T-helper 2 cell (primary cell): ENCODE results near the gene CST3.
"Not testable (repeated sequence)": the region's sequence is repeated elsewhere in the genome, so short reads cannot be mapped to it uniquely, and the experiment has no call there.

ENCODE experiments used
- DNase-seq, 5 experiments: peaks; one replicate each; pipeline versions ENCODE4 v3.0.0 to v3.0.0-alpha.2; 2012 to 2022
- total RNA-seq, 2 donors: gene quantifications; one replicate each; lab custom pipeline; 2026; lab: John Stamatoyannopoulos, UW

Gene CST3
- 0 to 1.5 reads per million in 2 donors for total RNA-seq

DNA sequence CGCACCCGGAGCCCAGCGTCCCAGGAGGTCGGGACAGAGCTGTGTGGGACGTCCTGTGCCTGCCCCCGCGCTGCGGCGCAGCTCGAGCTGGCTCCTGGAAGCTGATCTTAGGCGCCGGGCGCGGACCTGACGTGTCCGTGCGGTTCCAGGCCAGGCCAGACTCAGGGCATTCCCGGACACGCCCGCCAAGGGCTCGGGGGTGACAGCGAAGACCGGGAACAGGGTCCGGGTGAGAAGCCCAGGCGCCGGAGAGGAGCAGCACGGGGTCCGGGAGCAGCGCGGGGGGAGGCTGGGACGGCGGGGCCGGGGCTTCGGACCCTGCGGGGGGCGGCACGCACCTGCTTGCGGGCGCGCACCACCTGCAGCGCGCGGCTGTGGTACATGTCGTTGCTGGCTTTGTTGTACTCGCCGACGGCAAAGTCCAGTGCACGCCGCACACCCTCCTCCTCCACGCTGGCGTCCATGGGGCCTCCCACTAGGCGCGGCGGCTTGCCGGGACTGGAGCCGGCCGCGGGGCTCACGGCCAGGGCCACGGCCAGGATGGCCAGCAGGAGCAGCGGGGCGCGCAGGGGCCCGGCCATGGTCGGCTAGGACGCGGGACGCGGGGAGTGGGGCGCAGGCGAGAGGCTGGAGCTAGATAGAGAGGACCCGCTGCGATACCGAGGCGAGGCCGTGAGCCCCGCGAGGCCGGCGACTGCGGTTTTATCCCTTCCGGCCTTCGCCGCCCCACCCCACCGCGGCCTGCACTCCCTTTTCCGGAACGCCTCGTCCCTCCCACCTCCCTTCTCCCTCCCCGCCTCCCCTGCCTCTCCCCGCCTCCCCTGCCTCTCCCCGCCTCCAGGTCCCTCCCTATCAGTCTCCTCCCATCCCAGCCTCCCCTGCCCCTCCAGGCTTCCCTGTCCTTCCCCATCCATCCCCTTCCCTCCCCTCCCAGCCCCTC is at the start of gene CST3:
Gene CST3 (minus strand): TSS at position 674 of the 940 bp plus-strand sequence. CDS start 93 bp downstream, at position 581.
- no peak for DNase-seq

GRCh38 chr20:23686046-23686750 is 48.4 kb upstream of the CST3 start:
- DNase-seq: no peak

DNA sequence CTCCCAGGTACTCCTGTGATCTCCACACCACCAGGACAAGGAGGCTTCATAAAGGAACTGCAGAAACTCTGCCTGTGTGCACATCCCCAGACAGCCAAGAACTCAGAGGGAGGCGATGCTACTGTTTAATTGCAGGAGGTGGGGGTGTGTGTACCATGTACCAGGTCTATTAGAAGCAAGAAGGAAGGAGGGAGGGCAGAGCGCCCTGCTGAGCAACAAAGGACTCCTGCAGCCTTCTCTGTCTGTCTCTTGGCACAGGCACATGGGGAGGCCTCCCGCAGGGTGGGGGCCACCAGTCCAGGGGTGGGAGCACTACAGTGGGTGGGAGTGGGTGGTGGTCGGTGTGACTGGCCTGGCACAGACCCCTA is 47.8 kb upstream of the CST3 start:
- not testable (repeated sequence) for DNase-seq

DNA sequence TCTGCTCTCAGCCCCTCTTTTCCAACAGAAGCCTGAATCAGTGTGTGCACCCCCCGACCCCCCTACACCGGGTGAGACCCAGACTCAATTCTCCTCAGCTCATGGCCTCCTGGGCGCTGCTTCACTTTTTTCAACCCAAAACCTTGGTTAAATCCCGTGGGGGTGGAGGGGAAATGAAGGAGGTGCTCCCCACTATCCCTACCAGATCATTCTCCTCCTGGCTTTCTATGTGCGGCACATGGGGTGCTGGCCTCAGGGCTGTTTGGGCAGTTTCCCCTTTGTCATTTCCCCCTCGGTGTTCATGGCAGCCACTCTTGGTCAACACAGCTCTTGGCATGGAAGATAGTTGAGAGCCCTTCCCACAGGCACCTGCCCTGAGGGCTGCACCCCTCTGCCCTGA is 46.5 kb upstream of the CST3 start:
- DNase-seq: no peak

GRCh38 chr20:23683807-23684206 is 46.1 kb upstream of the CST3 start:
- DNase-seq: no peak

DNA sequence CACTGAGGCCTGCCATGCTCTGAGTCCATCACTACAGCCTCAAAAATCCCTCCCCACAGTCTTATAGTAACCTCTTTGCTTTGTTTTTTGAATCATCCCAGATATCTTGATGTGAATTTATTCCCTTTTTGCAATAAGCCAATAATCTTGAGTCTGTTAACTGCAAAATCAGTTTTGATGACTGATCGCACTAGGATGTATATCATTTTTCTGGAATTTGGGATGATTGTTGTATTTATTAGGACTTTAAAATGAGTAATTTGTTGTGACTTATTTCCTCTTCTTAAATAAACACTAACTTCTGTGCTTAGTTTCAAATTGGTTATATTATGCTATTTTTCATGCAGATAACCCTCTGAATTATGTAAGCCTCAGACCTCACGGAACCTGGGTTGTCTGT is 45.5 kb upstream of the CST3 start:
- DNase-seq: no peak

DNA sequence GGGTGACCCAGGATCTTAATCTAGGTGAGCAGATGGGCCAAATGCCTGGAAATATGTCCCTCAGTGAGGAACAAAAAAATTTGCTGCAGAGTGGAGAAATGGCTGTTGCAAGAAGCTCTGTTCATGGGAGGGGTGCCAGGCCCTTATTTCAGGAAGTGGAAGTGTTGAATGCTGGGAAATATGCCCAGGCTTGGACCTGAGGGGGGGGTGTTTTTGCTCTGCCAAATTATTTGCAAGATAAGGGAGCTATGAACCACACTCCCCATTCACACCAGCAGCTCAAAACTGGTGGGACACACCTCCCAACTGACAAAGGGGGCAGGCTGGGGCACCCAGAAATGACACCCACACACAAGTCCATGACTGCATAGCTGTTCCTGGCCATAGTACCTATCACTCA is 42.4 kb upstream of the CST3 start:
- no peak for DNase-seq

- no peak for DNase-seq
Observed at GRCh38 chr20:23679133-23680092, 41.7 kb upstream of the CST3 start.

DNA sequence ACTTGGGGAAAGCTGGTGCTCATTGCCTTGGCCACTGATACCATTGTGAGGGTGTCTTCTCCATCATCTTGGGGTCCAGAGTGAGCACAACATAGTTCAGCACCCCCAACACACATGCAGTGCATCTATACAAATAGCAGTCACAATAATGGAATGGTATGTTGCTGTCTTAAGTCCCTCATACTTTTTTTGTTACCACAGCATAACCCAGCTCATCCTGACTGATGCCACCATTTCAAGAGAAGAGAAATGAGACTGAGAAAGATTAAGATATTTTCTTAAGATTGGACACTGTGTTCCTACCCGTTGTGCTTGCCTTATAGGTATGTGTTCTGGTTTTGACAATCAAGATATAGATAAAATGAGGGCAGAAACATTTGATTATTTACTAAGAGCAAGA is 35.5 kb upstream of the CST3 start:
- no peak for DNase-seq

- no peak for DNase-seq
Observed at GRCh38 chr20:23672158-23672557, 34.4 kb upstream of the CST3 start.

DNA sequence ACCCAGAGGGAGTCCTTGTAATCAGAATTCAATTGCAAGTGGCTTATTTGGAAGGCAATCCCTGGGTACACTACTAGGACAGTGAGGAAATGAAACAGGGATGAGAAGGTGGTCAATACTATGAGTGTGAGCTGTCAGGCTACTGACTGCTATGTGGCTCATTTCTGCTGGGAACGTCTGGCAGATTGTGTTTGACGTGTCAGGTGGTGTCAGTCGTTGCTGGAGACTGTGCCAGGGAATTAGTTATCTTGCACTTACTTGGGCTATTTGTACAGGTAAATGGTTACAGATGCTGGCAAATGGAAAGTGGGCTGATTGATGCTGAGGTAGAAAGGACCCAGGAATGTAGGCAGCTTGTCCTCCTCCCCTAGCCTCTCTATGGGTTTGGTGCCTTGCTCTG is 33.7 kb upstream of the CST3 start:
- no peak for DNase-seq

GRCh38 chr20:23670361-23670760 is 32.6 kb upstream of the CST3 start:
- DNase-seq: no peak

DNA sequence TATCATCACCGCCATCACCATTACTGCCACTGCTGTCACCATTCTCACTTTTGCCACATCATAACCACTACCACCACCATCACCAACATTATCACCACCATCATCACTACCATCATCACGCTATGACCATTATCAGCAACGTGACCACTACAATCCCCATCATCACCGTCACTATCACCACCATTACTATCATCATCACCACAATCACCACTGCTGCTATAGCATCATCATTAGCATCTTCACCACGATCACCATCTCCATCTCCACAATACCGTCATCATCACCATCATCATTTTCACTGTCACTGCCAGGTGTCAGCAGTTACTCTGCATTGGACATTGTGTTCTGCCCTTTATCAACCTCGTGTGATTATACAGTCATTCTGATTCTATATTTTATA is 32.1 kb upstream of the CST3 start:
- DNase-seq: peak in 1 of 5 experiments; percentile 3

GRCh38 chr20:23669327-23669726 is 31.6 kb upstream of the CST3 start:
- no peak for DNase-seq

- DNase-seq: peak in 1 of 5 experiments; percentile 30
Observed at GRCh38 chr20:23668477-23668951, 30.8 kb upstream of the CST3 start.

- no peak for DNase-seq
Observed at GRCh38 chr20:23667666-23668065, 29.9 kb upstream of the CST3 start.

GRCh38 chr20:23666698-23667097 is 28.9 kb upstream of the CST3 start:
- no peak for DNase-seq

- DNase-seq: no peak
Observed at GRCh38 chr20:23666189-23666588, 28.4 kb upstream of the CST3 start.

GRCh38 chr20:23664954-23665353 is 27.2 kb upstream of the CST3 start:
- DNase-seq: no peak

GRCh38 chr20:23664046-23664445 is 26.3 kb upstream of the CST3 start:
- DNase-seq: not testable (repeated sequence)

- DNase-seq: no peak
Observed at GRCh38 chr20:23663180-23663579, 25.4 kb upstream of the CST3 start.

- DNase-seq: no peak
Observed at GRCh38 chr20:23662276-23662870, 24.6 kb upstream of the CST3 start.
